Stimulated activated effector memory CD8-positive, alpha-beta T cell treated with anti-CD3 and anti-CD28 coated beads, Interleukin-12 subunit alpha, Interleukin-12 subunit beta, amount 100 ng/mL, for 72 hours (primary cell): ENCODE results near the gene FAM131B.
A peak's percentile ranks its signal among the peaks of the same experiment; 100 is the strongest.

Experiments used
- ATAC-seq: fragments of 150-1000 bp; cut with Tn5 transposase; 2 replicates; pipeline ENCODE4 v1.10.0; 2021
- DNase-seq, 2 donors: peaks; one replicate each; pipeline ENCODE4 v3.0.0; 2021 to 2022; ENCODE audit warnings: low spot score in 2 of 2
- H3K27ac Mint-ChIP-seq: one replicate; pipeline ENCODE4 v1.8.0; 2022; ENCODE audit warnings: mild to moderate bottlenecking, mixed read lengths
- H3K36me3 Mint-ChIP-seq: one replicate; pipeline ENCODE4 v1.8.0; 2022; ENCODE audit warnings: mild to moderate bottlenecking, mixed read lengths
- H3K4me1 Mint-ChIP-seq: one replicate; pipeline ENCODE4 v1.8.0; 2022; ENCODE audit warnings: mixed read lengths
- H3K4me3 Mint-ChIP-seq: one replicate; pipeline ENCODE4 v1.8.0; 2022; ENCODE audit warnings: mild to moderate bottlenecking, mixed read lengths
- H3K9me3 Mint-ChIP-seq: one replicate; pipeline ENCODE4 v1.8.0; 2022; ENCODE audit warnings: mixed read lengths

The FAM131B gene

DNA sequence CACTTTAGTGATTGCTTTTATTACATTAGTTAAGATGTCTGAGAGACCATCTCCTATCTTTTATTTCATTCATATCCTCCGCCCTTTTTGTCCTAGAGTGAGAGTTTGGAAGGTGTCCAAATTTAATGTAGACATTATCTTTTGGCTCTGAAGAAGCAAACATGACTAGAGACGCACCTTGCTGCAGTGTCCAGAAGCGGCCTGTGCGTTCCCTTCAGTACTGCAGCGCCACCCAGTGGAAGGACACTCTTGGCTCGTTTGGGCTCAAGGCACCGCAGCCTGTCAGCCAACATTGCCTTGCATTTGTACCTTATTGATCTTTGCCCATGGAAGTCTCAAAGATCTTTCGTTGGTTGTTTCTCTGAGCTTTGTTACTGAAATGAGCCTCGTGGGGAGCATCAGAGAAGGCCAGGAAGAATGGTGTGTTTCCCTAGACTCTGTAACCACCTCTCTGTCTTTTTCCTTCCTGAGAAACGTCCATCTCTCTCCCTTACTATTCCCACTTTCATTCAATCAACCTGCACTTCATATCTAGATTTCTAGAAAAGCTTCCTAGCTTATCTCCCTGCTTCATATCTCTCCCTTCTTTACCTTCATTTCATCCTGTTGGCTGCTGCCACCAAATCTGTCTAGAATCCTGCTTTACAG lies 57.0 kb downstream of the FAM131B start:
- no peak overlapping the region for H3K4me3 Mint-ChIP-seq
- DNase-seq (peak; percentile 53 to 87), ATAC-seq (peak; percentile 76)
- peaks cover 42% of the 10 kb centered on the region for H3K4me1 Mint-ChIP-seq
- no peaks in the 10 kb centered on the region for H3K9me3 Mint-ChIP-seq
- peaks cover 86% of the 10 kb centered on the region for H3K36me3 Mint-ChIP-seq
- peak overlapping the region; percentile 0 for H3K27ac Mint-ChIP-seq

- ATAC-seq (no peak), DNase-seq (no peak)
- H3K4me1 Mint-ChIP-seq, result peaks cover 40% of the 10 kb centered on the region
- H3K9me3 Mint-ChIP-seq, result no peaks in the 10 kb centered on the region
- H3K27ac Mint-ChIP-seq, result no peak overlapping the region
- H3K36me3 Mint-ChIP-seq, result peaks cover 92% of the 10 kb centered on the region
- H3K4me3 Mint-ChIP-seq, result no peak overlapping the region
Observed at GRCh38 chr7:143304938-143305337, 57.6 kb downstream of the FAM131B start.

DNA sequence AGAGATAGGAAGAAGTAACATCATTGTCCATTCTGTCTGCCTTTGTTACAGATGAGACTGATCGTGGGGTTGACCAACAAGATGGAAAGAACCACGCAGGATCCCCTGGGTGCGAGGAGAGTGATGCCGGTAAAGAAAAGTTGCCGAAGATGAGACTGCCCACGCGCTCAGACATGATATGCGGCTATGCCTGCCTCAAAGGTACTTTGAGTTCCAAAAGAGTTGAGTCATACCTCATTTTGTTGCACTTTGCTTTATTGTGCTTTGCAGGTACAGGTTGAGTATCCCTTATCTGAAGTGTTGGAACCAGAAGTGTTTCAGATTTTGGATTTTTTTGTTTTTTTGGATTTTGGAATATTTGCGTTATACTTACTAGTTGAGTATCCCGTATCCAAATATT lies 58.8 kb downstream of the FAM131B start:
- DNase-seq (no peak), ATAC-seq (no peak)
- no peak overlapping the region for H3K27ac Mint-ChIP-seq
- peaks cover 98% of the 10 kb centered on the region for H3K36me3 Mint-ChIP-seq
- no peaks in the 10 kb centered on the region for H3K9me3 Mint-ChIP-seq
- H3K4me1 Mint-ChIP-seq, result peaks cover 44% of the 10 kb centered on the region
- no peak overlapping the region for H3K4me3 Mint-ChIP-seq
